Stimulated activated CD4-positive, alpha-beta T cell treated with anti-CD3 and anti-CD28 coated beads, Interleukin-4, amount 100 ng/mL, for 4 hours (primary cell): ENCODE data around the gene ASTL.

ENCODE experiments used
- DNase-seq, 2 experiments: peaks; one replicate each; pipeline ENCODE4 v3.0.0-alpha.2; 2020

The ASTL gene

GRCh38 chr2:96075199-96075771 lies 63.0 kb downstream of the ASTL start:
- no peak for DNase-seq

DNA sequence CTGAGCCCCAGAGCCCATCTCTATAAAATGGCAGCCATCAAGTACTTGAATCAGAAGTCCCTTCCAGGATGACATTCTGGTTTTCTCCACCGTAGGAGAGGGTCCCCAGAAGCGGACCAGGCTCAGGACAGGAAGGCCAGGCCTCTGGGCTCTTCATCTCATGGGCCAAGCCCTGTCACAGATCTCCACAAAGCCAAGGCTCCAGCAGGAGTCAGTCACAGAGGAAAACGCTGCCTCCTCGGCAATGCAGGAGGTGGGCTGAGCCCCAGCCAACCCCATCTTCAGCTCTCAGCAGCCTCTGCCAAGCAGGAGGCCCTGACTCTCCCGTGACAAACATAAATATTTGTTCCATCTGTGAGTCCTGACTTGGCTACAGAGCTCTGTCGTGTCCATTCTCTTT lies 64.1 kb downstream of the ASTL start:
- DNase-seq = no peak

DNA sequence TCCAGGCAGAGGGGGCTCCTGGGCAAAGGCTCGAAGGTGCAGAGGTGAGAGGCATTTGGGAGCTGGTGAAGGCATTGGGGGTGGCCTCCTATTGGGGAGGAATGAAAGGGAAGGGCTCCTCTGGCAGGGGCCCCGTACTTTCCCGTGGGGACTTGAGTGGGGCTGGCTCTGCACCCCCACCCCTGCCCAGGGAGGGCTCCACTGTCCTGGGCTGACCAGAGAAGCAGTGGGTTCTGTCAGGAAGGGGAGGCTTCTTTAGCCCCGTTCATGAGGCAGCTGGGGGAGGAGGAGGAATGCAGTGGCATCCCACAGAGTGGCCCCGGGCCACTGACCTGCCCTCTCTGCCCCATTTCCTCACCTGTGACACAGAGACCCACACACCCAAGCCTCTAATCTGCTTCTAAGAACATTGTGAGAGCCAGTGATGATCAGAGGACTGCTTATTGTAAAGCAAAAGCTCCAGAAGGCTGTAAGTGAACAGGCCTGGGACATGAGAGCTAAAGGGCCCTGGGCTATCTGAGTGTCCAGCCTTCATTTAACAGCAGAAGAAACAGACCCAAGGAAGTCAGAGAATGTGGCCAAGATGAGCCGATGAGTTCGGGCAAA lies 65.0 kb downstream of the ASTL start:
- no peak for DNase-seq
